ENCODE measurements around the gene SMIM36.

DNA sequence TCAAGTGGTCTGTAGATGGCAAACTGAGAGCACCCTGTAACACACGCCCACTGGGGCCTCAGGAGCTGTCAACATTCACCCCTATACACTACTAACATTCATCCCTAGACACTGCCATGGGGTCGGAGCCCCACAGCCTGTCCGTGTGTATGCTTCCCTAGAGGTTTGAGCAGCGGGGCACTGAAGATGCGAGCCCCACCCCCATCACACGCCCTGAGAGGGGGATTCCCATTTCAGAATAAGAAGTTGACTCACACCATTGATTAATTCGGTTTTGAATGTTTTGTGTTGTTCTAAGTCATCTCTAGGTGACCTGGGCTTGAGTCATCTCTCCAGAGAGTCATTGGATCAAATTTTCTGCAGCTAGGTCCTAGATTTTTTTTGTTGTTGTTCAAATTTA, 52.3 kb downstream of the SMIM36 start:
- TF ChIP-seq CTCF (IDR thresholded peaks at IDR 0.05) = no peak
- TF ChIP-seq POLR2AphosphoS5 (IDR thresholded peaks at IDR 0.05) = no peak
- no peak for TF ChIP-seq POLR2A (IDR thresholded peaks at IDR 0.05)
